A549 treated with AZD9567 at 1 μM for 4 hours (cell line): ENCODE results near the gene ZNF141. TPM values are rescaled to one million over a fixed set of nuclear protein-coding genes. Genes with fewer than 3 reads are reported as not detected.

Experiments used
- total RNA-seq: library from RNA; stranded (reverse); fragments of 200-300 nt; extraction: Qiagen RNA extraction; gene quantifications from 5 replicates; pipeline ENCODE4 v1.2.3, GENCODE V29; 2022; ENCODE audit not compliant: insufficient read depth

Gene ZNF141
- 2.4 to 3.5 TPM (median 2.8 TPM) in 5 replicates for total RNA-seq

GRCh38 chr4:337143-337931 lies at the start of gene ZNF141:
Gene ZNF141, plus strand, starts transcription at chr4:337814. Its CDS starts 170 bp downstream, at chr4:337984.

GRCh38 chr4:304969-305680 lies 32.5 kb upstream of the ZNF141 start, which contains the start of gene ZNF732:
Gene ZNF732, minus strand, starts transcription at chr4:305474. Its CDS starts 164 bp downstream, at chr4:305310.

Other genes with a start within 250 kb of the ZNF141 start
- 0.50 to 0.53 TPM (median 0.51 TPM) in 4 of 5 replicates, not detected in the other for gene ZNF718, start 213.3 kb upstream of the ZNF141 start, total RNA-seq
- not detected in 5 replicates for gene ZNF732, start 32.3 kb upstream of the ZNF141 start, total RNA-seq
- 12.5 to 19.6 TPM (median 14.8 TPM) in 5 replicates for gene ZNF721, start 161.3 kb downstream of the ZNF141 start, total RNA-seq
- gene PIGG, start 161.4 kb downstream of the ZNF141 start, total RNA-seq: 16.8 to 26.5 TPM (median 26.2 TPM) in 5 replicates
- gene TMEM271, start 238.5 kb downstream of the ZNF141 start, total RNA-seq: not detected in 5 replicates